GM10847 (cell line): ENCODE data around the gene SMC5.

ENCODE experiments used
- POLR2A ChIP-seq: IDR thresholded peaks from 2 replicates; pipeline ENCODE4 v1.6.1; 2011; ENCODE audit not compliant: insufficient read length; ENCODE audit errors: extremely low read depth

SMC5 gene

GRCh38 chr9:70385426-70385825 is 126.6 kb downstream of the SMC5 start:
- no peak for TF ChIP-seq POLR2A

DNA sequence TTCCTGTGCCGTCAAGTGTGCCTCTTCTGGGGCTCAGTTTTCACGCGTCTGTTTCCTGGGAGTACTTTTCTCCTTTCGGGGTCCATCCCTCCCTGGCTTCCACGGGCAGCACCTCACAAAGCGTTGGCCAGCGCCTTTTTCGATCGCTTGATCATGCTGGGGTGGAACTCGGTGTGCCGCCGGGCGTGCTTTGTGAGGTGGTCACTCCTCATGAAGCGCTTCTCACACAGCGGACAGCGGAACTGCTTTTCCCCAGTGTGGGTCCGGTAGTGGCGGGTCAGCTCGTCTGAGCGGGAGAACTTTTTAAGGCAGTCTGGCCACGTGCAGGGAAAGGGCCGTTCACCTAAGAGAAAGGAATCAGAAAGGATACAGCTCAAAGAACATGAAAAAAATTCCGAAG is 128.9 kb downstream of the SMC5 start:
- TF ChIP-seq POLR2A = no peak

- no peak for TF ChIP-seq POLR2A
Observed at GRCh38 chr9:70389188-70389587, 130.4 kb downstream of the SMC5 start.

DNA sequence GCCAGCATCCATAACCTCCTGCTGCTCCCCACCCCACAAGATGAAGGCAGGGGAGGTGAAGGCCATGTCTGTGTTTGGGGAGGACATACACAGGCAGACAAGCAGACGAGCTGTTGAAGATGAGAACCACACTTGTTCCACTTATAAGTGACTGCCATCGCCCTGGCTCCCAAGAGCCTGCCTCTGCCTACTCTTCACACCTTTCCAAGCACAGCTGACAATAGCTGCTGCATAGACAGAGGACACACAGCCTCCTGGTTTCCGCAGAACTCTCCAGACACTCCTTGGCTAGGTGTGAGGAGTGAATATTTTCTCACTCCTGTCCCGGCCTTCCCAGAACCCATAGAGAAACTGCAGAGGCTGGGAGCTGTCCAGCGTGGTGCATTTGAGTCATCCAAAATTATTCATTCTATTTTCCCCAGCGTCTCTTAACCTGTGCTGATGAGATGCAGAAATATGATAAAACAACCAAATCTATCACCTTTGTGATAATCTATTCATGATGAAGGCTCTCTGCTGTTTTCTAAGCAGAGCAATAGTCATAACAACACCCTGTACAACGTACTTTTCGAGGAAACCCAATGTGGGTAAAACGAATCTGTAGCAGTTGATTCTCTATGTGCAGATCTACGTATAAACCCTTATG is 131.0 kb downstream of the SMC5 start:
- no peak for TF ChIP-seq POLR2A

- no peak for TF ChIP-seq POLR2A
Observed at GRCh38 chr9:70390933-70391341, 132.2 kb downstream of the SMC5 start.

- no peak for TF ChIP-seq POLR2A
Observed at GRCh38 chr9:70392189-70392588, 133.4 kb downstream of the SMC5 start.

DNA sequence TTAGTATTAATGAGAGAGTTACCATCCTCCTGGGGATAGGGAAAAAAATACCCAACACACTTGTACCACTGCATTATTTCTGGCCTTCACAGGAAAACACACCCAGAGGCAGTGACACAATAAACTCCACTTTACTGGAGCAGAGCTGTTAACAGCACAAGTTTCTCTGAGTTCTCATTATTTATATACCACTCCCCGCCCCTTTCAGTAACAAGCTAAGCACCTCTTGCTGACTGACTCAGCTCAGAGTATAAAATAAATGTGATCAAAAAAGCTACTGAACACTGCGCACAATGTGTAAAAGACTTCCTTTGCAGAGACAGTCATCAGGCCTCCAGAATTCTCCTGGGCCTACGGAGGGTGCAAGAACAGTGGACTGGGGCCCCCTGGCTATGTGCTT is 134.1 kb downstream of the SMC5 start:
- no peak for TF ChIP-seq POLR2A

GRCh38 chr9:70395652-70396051 is 136.9 kb downstream of the SMC5 start:
- no peak for TF ChIP-seq POLR2A

- TF ChIP-seq POLR2A = no peak
Observed at GRCh38 chr9:70398145-70398556, 139.4 kb downstream of the SMC5 start.

- no peak for TF ChIP-seq POLR2A
Observed at GRCh38 chr9:70399141-70399540, 140.4 kb downstream of the SMC5 start.

GRCh38 chr9:70400107-70400892 is 141.5 kb downstream of the SMC5 start:
- TF ChIP-seq POLR2A = no peak

DNA sequence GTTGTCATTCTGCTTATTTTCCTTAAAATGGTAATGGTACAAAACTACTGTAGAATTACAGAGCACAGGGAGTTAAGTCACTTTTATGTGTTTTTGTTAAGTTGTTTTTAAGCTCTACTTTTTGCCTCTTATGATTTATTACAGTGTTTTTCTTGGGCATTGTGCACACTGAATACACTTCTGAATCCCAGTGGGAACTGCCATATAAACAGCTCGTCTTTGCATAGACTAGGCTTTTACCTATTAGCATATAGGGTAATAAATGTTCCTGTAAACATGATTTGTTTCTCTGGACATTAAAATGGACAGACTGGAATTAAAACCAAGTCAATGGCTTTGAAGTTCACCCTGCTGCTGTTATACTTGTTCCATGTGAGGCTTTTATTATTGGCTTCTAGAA is 143.4 kb downstream of the SMC5 start:
- TF ChIP-seq POLR2A = no peak

GRCh38 chr9:70403166-70403565 is 144.4 kb downstream of the SMC5 start:
- TF ChIP-seq POLR2A = no peak

DNA sequence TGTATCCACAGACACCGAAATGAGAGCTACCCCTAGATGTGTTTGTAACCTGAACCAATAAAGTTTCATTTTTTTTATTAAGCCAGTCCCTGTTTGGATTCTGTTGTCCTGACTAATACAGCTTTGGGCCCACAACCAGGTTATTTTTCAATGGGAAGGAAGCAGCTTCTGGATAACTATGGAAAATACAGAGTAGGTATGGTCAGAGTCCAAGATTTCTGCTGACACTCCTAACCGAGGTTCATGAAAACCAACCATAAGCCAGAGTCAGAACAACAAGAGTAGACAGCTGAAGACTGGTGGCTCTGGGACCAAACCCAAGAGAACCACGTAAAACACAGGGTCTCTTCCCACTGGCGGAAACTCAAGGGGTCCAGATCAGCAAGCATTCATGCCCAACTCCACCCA is 144.8 kb downstream of the SMC5 start:
- no peak for TF ChIP-seq POLR2A

- no peak for TF ChIP-seq POLR2A
Observed at GRCh38 chr9:70404261-70404660, 145.5 kb downstream of the SMC5 start.
